GM20000 (cell line): Measurements from ENCODE around the gene HNRNPH3.

Source experiments
- DNase-seq: peaks from one replicate; pipeline ENCODE4 v3.0.0; 2012; ENCODE audit warnings: low spot score
- CTCF ChIP-seq: IDR thresholded peaks from 2 replicates; pipeline ENCODE4 v1.5.1; 2012; ENCODE audit warnings: mild to moderate bottlenecking, control low read depth; ENCODE audit errors: extremely low read depth, missing control alignments

HNRNPH3 gene

GRCh38 chr10:68346774-68347173 is 14.9 kb downstream of the HNRNPH3 start:
- no peak for DNase-seq

GRCh38 chr10:68348265-68348741 is 16.4 kb downstream of the HNRNPH3 start:
- peak; percentile 41 for DNase-seq
- peak; percentile 49 for TF ChIP-seq CTCF

More at GRCh38 chr10:68346774-68347173, 14.9 kb downstream of the HNRNPH3 start:
- no peak for TF ChIP-seq CTCF

GRCh38 chr10:68353537-68353936 is 21.7 kb downstream of the HNRNPH3 start:
- no peak for TF ChIP-seq CTCF
- no peak for DNase-seq

GRCh38 chr10:68359189-68359588 is 27.3 kb downstream of the HNRNPH3 start:
- TF ChIP-seq CTCF = no peak
- no peak for DNase-seq

GRCh38 chr10:68362590-68362989 is 30.7 kb downstream of the HNRNPH3 start:
- no peak for TF ChIP-seq CTCF
- no peak for DNase-seq

- no peak for DNase-seq
Observed at GRCh38 chr10:68364101-68364886, 32.4 kb downstream of the HNRNPH3 start.

GRCh38 chr10:68365611-68366010 is 33.7 kb downstream of the HNRNPH3 start:
- TF ChIP-seq CTCF = no peak
- DNase-seq = no peak

More at GRCh38 chr10:68364101-68364886, 32.4 kb downstream of the HNRNPH3 start:
- TF ChIP-seq CTCF = no peak
